Measurements from ENCODE around the gene ST6GAL1.

- TF ChIP-seq CTCF (IDR thresholded peaks at IDR 0.05 in 2 of 3, conservative IDR thresholded peaks at IDR 0.05 in 1 of 3; ENCODE audit: borderline replicate concordance in 1 of 3, insufficient read depth in 1 of 3, low read depth in 2 of 3, low read length in 2 of 3): no peak
- no peak for TF ChIP-seq TCF7L2 (IDR thresholded peaks at IDR 0.05; ENCODE audit: borderline replicate concordance, extremely low read depth, insufficient read depth, insufficient read length)
- TF ChIP-seq EZH2 (IDR thresholded peaks at IDR 0.05): no peak
These were observed 101.6 kb downstream of the ST6GAL1 start for GRCh38 chr3:187031934-187032333.

Measured in HCT116 (cell line).